Panc1 (cell line): ENCODE data around the gene KIF23. TPM values are rescaled to one million over a fixed set of nuclear protein-coding genes. Genes with fewer than 3 reads are reported as not detected.

Experiments used
- ATAC-seq: fragments of 200-7000 bp; cut with Tn5 transposase; 2 replicates; pipeline ENCODE4 v1.9.1; 2020; ENCODE audit warnings: mild to moderate bottlenecking, moderate library complexity
- BruUV-seq: library from RNA; stranded (reverse); fragments of 400-500 nt; replicated peaks from 2 replicates; lab custom pipeline; 2021; lab: Mats Ljungman, UMichigan
- CTCF ChIA-PET: fragments of 300-600 bp; sonication (Branson Sonifier 250); formaldehyde crosslinking; loops from one replicate; lab custom pipeline; 2022; ENCODE audit warnings: antibody characterized with exemption; lab: Charles Lee
- POLR2A ChIA-PET: fragments of 300-600 bp; sonication (Branson Sonifier 250); formaldehyde crosslinking; loops from one replicate; lab custom pipeline; 2022; ENCODE audit warnings: antibody characterized with exemption; lab: Charles Lee
- DNase-seq: peaks from one replicate; pipeline ENCODE4 v3.0.0-alpha.2; 2010; ENCODE audit warnings: low read depth, low spot score
- H3K27ac ChIP-seq: 2 replicates; pipeline ENCODE4 v1.5.1; 2011; ENCODE audit warnings: mild to moderate bottlenecking, low read length, inconsistent platforms
- H3K27me3 ChIP-seq: fragments of 200-500 bp; sonication (Bioruptor generic); 2 replicates; pipeline ENCODE4 v1.6.0; 2014; ENCODE audit warnings: low read length, inconsistent platforms; ENCODE audit not compliant: control insufficient read depth, insufficient read depth
- H3K36me3 ChIP-seq: fragments of 200-500 bp; sonication (Bioruptor generic); 2 replicates; pipeline ENCODE4 v1.5.1; 2014; ENCODE audit warnings: inconsistent platforms, mild to moderate bottlenecking, low read length, moderate library complexity; ENCODE audit not compliant: control insufficient read depth, insufficient read depth
- H3K4me1 ChIP-seq: 2 replicates; pipeline ENCODE4 v1.5.1; 2011; ENCODE audit warnings: inconsistent platforms, mild to moderate bottlenecking, low read length, moderate library complexity; ENCODE audit not compliant: control insufficient read depth, insufficient read depth
- H3K4me3 ChIP-seq, 2 experiments: 2 replicates each; pipeline ENCODE4 v1.5.1; 2011 to 2012; ENCODE audit warnings: low read depth in 2 of 2, low read length in 2 of 2, mild to moderate bottlenecking in 2 of 2, inconsistent platforms in 1 of 2, moderate library complexity in 1 of 2
- H3K9me3 ChIP-seq: fragments of 200-500 bp; sonication (Bioruptor generic); 2 replicates; pipeline ENCODE4 v1.5.1; 2014; ENCODE audit warnings: low read depth, mild to moderate bottlenecking, inconsistent platforms, low read length, moderate library complexity; ENCODE audit not compliant: control insufficient read depth, insufficient read depth
- POLR2AphosphoS5 ChIP-seq: IDR thresholded peaks from 2 replicates; pipeline ENCODE4 v1.6.1; 2012; ENCODE audit warnings: mild to moderate bottlenecking, low read depth, low read length, moderate library complexity
- REST ChIP-seq, 2 experiments: IDR thresholded peaks; 2 replicates each; pipeline ENCODE4 v1.6.1; 2011 to 2012; ENCODE audit warnings: low read depth in 2 of 2, control low read depth in 1 of 2, low read length in 1 of 2, mild to moderate bottlenecking in 1 of 2, moderate library complexity in 1 of 2; ENCODE audit not compliant: insufficient read depth in 1 of 2
- SIN3A ChIP-seq: IDR thresholded peaks from 2 replicates; pipeline ENCODE4 v1.6.1; 2012; ENCODE audit warnings: low read depth, mild to moderate bottlenecking, low read length, moderate library complexity, borderline replicate concordance; ENCODE audit not compliant: insufficient read depth
- TCF7L2 ChIP-seq: IDR thresholded peaks from 2 replicates; pipeline ENCODE4 v1.6.1; 2011; ENCODE audit warnings: mild to moderate bottlenecking, low read depth, low read length, inconsistent platforms
- in situ Hi-C: cut with HindIII; loops from 2 replicates; pipeline ENCODE4 v1.10.0; 2016; ENCODE audit warnings: low sequenced_read_pairs, low pct_unique_long_range_greater_than_20kb
- intact Hi-C: fragments of 100-400 bp; cut with micrococcal nuclease; formaldehyde crosslinking; loops from one replicate; pipeline ENCODE4 v1.10.0; 2022; ENCODE audit not compliant: unreplicated experiment
- total RNA-seq: library from RNA; stranded (reverse); gene quantifications from one replicate; pipeline ENCODE4 v1.2.1, GENCODE V29; 2021; ENCODE audit not compliant: unreplicated experiment
- TF ChIP-seq, protein P1 (sequence below): fragments of 450-650 bp; IDR thresholded peaks from 2 replicates; pipeline ENCODE4 v1.5.1; 2017; ENCODE audit warnings: mild to moderate bottlenecking

The KIF23 gene
- total RNA-seq, 1 experiment from 2014 or later = 82.5 TPM

GRCh38 chr15:69384626-69385598 lies 29.2 kb upstream of the KIF23 start:
- Histone ChIP-seq H3K27ac (no peak overlapping the region), H3K9me3 (no peaks in the 10 kb centered on the region), H3K4me3 (no peak overlapping the region), H3K36me3 (no peaks in the 10 kb centered on the region), H3K4me1 (no peaks in the 10 kb centered on the region; the same call in 1 of the 2 replicates), H3K27me3 (no peaks in the 10 kb centered on the region)
- ATAC-seq (no peak), DNase-seq (no peak)
- no TSS peak for BruUV-seq
- intact Hi-C loops = no loop called here
- in situ Hi-C loops = no loop called here
- ChIA-PET POLR2A (no interaction called here), CTCF (no interaction called here)
- TF ChIP-seq, protein P1, sequence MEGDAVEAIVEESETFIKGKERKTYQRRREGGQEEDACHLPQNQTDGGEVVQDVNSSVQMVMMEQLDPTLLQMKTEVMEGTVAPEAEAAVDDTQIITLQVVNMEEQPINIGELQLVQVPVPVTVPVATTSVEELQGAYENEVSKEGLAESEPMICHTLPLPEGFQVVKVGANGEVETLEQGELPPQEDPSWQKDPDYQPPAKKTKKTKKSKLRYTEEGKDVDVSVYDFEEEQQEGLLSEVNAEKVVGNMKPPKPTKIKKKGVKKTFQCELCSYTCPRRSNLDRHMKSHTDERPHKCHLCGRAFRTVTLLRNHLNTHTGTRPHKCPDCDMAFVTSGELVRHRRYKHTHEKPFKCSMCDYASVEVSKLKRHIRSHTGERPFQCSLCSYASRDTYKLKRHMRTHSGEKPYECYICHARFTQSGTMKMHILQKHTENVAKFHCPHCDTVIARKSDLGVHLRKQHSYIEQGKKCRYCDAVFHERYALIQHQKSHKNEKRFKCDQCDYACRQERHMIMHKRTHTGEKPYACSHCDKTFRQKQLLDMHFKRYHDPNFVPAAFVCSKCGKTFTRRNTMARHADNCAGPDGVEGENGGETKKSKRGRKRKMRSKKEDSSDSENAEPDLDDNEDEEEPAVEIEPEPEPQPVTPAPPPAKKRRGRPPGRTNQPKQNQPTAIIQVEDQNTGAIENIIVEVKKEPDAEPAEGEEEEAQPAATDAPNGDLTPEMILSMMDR = no peak

GRCh38 chr15:69385831-69386230 lies 28.3 kb upstream of the KIF23 start:
- intact Hi-C loops = no loop called here
- H3K27me3 ChIP-seq = no peaks in the 10 kb centered on the region
- no peaks in the 10 kb centered on the region for H3K9me3 ChIP-seq
- in situ Hi-C loops = no loop called here
- no peak overlapping the region for H3K27ac ChIP-seq
- ChIA-PET CTCF (no interaction called here), POLR2A (no interaction called here)
- TF ChIP-seq POLR2AphosphoS5 (no peak), TCF7L2 (no peak), SIN3A (no peak), REST (IDR thresholded peaks at IDR 0.05; ENCODE audit: insufficient read depth in 1 of 2, low read depth in 2 of 2, low read length in 1 of 2) (no peak)
- TF ChIP-seq, protein P1 = no peak
- no peaks in the 10 kb centered on the region; the same call in 1 of the 2 replicates for H3K4me1 ChIP-seq
- DNase-seq = no peak
- no peak overlapping the region for H3K4me3 ChIP-seq
- H3K36me3 ChIP-seq = no peaks in the 10 kb centered on the region
- no peak for ATAC-seq
- no TSS peak for BruUV-seq
